Esophagus squamous epithelium (tissue), 4 donors: Measurements from ENCODE around the gene MEI1.

Experiments
- CTCF ChIP-seq, 6 experiments: fragments of 450-650 bp in 4 of 6; fragments of 200-600 bp in 2 of 6; sonication (generic) in 2 of 6; IDR thresholded peaks; one replicate each; pipeline ENCODE4 v1.5.1; 2016 to 2019; ENCODE audit warnings: antibody characterized with exemption in 6 of 6, mild to moderate bottlenecking in 4 of 6, moderate library complexity in 4 of 6
- POLR2A ChIP-seq, 4 donors: fragments of 450-650 bp; IDR thresholded peaks; one replicate each; pipeline ENCODE4 v1.6.1; 2017; ENCODE audit warnings: antibody characterized with exemption in 4 of 4, mild to moderate bottlenecking in 4 of 4, moderate library complexity in 3 of 4

DNA sequence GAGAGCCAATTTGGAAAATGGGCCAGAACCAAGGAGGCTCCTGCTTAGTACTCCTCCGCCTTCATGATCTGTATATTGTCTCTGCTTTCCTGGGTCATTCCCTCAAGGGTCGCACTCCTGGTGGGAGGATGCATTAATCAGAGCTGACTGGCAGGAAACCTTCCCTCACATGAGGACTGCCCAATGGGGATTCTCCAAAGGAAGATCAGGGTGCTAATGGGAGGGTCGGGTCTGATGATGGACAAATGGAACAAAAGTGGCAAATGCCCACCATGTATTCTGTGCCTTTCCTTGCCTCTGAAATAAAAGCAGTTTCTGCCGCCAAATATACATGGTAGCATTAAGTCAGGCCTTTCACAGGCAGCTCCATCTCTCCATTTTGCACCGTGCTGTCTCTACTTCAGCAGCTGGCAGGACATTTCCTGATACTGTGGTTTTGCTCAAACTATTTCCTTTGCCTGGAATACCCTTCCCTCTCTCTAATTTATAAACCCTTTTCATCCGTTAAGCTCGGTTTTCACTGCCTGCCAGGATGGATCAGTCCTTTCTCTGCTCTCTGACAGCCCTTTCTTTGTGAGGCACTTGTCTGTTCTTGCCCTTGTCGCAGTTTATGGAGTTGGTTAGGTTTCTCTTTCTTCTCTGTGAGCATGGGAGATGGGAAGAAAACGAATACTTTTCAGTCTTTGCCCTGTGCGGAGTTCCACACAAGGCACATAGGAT lies 147.1 kb downstream of the MEI1 start:
- TF ChIP-seq POLR2A (IDR thresholded peaks at IDR 0.05) = peak in 1 of 4 donors; percentile 15
- TF ChIP-seq CTCF (IDR thresholded peaks at IDR 0.05) = no peak
